Vagina (tissue), 2 donors: ENCODE data around the gene QRICH1.

Experiments used
- CTCF ChIP-seq, 3 experiments: fragments of 450-650 bp in 2 of 3; fragments of 200-600 bp in 1 of 3; sonication (generic) in 1 of 3; IDR thresholded peaks; one replicate each; pipeline ENCODE4 v1.5.1; 2017 to 2019; ENCODE audit warnings: antibody characterized with exemption in 3 of 3, mild to moderate bottlenecking in 2 of 3, moderate library complexity in 2 of 3
- POLR2A ChIP-seq, 2 donors: fragments of 450-650 bp; IDR thresholded peaks; one replicate each; pipeline ENCODE4 v1.6.1; 2017; ENCODE audit warnings: antibody characterized with exemption in 2 of 2, mild to moderate bottlenecking in 2 of 2, moderate library complexity in 2 of 2

GRCh38 chr3:48985831-48986376 is 108.0 kb downstream of the QRICH1 start:
- TF ChIP-seq CTCF (IDR thresholded peaks at IDR 0.05), result no peak
- TF ChIP-seq POLR2A (IDR thresholded peaks at IDR 0.05), result no peak
